ENCODE data around the gene HOXB2. TPM values are rescaled to one million over a fixed set of nuclear protein-coding genes. Genes with fewer than 3 reads are reported as not detected.

Gene HOXB2
- total and polyA plus RNA-seq, 9 of the 15 experiments (the other 6 are each of a cell fraction or from before 2014, with no cell fraction given): 2.1 to 97.7 (median 21.2) TPM

GRCh38 chr17:48519427-48519826 is 25.5 kb downstream of the HOXB2 start:
- peak; percentile 15 for ATAC-seq
- Histone ChIP-seq H3K27ac (ENCODE audit: extremely low read depth, low read depth, low read length) (peak overlapping the region; percentile 51), H3K79me2 (ENCODE audit: control insufficient read depth, insufficient read depth, low read length) (no peaks in the 10 kb centered on the region), H3K27me3 (ENCODE audit: control insufficient read depth in 2 of 2, insufficient read depth in 2 of 2, low read length in 2 of 2) (no peaks in the 10 kb centered on the region), H3K9me3 (replicated peaks; ENCODE audit: control insufficient read depth, insufficient read depth, low read depth, low read length) (no peaks in the 10 kb centered on the region), H3K4me2 (ENCODE audit: insufficient read depth, low read length) (peak overlapping the region; percentile 51; the same call in 1 of the 2 replicates), H3K4me1 (replicated peaks in 1 of 2; ENCODE audit: control insufficient read depth in 2 of 2, insufficient read depth in 2 of 2, low read length in 2 of 2) (peaks cover 5 to 36% of the 10 kb centered on the region in 2 experiments), H3K4me3 (no peak overlapping the region), H3K9me1 (ENCODE audit: control insufficient read depth, insufficient read depth, low read length) (no peaks in the 10 kb centered on the region), H3K9ac (ENCODE audit: insufficient read depth in 1 of 2, low read depth in 2 of 2, low read length in 2 of 2) (peak overlapping the region; percentile 15 to 24; a peak in 2 of 4 replicates), H2AFZ (ENCODE audit: low read depth, low read length) (peak overlapping the region; percentile 51), H4K20me1 (replicated peaks; ENCODE audit: control insufficient read depth, insufficient read depth, low read length) (no peaks in the 10 kb centered on the region), H3K36me3 (ENCODE audit: control insufficient read depth, insufficient read depth, low read length) (no peaks in the 10 kb centered on the region)
- 15% methylated on average over 5 of the region's 5 CpGs for WGBS (ENCODE audit: insufficient coverage, low coverage, missing lambda C conversion rate)
- intact Hi-C loops (cut with micrococcal nuclease): no loop called here
- CTCF ChIA-PET (ENCODE audit: low intra/inter-chr PET ratio): no interaction called here
- in situ Hi-C loops (cut with MboI): no loop called here
- peak; percentile 79 for FAIRE-seq
- POLR2A ChIA-PET: interaction anchor here (0.7 to 1.2 kb wide), 3 partner anchors 22 to 172 kb away, joined by 3 to 4 read pairs (median 4); partner anchors contain the start of gene HOXB9
- peak in 3 of 4 experiments; percentile 32 to 82 (median 60) for DNase-seq (ENCODE audit: extremely low read depth in 1 of 4, low spot score in 3 of 4)
- BruUV-seq (replicated peaks): no TSS peak
- TF ChIP-seq SPI1 (IDR thresholded peaks at IDR 0.05; ENCODE audit: borderline replicate concordance, low read depth, low read length) (peak; percentile 61; the same call in 1 of the 2 replicates), MYBL2 (IDR thresholded peaks at IDR 0.05; ENCODE audit: low read depth) (no peak), MYBL2 (CRISPR knock-in tag; IDR thresholded peaks at IDR 0.05; ENCODE audit: borderline replicate concordance) (no peak), AFF1 (IDR thresholded peaks at IDR 0.05; ENCODE audit: low read depth in 1 of 2, partially characterized antibody in 2 of 2) (no peak), BMI1 (IDR thresholded peaks at IDR 0.05; ENCODE audit: low read length) (no peak), NR2C2 (CRISPR knock-in tag; IDR thresholded peaks at IDR 0.05) (no peak), NR2C2 (tag; IDR thresholded peaks at IDR 0.05) (no peak), HSF4 (CRISPR knock-in tag; IDR thresholded peaks at IDR 0.05; ENCODE audit: borderline replicate concordance) (no peak), DPF2 (IDR thresholded peaks at IDR 0.05) (peak; percentile 52; the same call in 1 of the 2 replicates), GATAD2A (IDR thresholded peaks at IDR 0.05) (0 out of 2 replicates have a peak, but pooled peaks have one; percentile 36), FOXJ3 (CRISPR knock-in tag; IDR thresholded peaks at IDR 0.05) (no peak), ZNF175 (CRISPR knock-in tag; IDR thresholded peaks at IDR 0.05; ENCODE audit: low read depth) (no peak), ZKSCAN3 (CRISPR knock-in tag; IDR thresholded peaks at IDR 0.05) (no peak), SIN3A (IDR thresholded peaks at IDR 0.05; ENCODE audit: borderline replicate concordance in 2 of 2, control insufficient read depth in 1 of 2, low read depth in 2 of 2, low read length in 2 of 2) (no peak), ARID1B (IDR thresholded peaks at IDR 0.05) (peak; percentile 78)
- TF ChIP-seq, protein P1, sequence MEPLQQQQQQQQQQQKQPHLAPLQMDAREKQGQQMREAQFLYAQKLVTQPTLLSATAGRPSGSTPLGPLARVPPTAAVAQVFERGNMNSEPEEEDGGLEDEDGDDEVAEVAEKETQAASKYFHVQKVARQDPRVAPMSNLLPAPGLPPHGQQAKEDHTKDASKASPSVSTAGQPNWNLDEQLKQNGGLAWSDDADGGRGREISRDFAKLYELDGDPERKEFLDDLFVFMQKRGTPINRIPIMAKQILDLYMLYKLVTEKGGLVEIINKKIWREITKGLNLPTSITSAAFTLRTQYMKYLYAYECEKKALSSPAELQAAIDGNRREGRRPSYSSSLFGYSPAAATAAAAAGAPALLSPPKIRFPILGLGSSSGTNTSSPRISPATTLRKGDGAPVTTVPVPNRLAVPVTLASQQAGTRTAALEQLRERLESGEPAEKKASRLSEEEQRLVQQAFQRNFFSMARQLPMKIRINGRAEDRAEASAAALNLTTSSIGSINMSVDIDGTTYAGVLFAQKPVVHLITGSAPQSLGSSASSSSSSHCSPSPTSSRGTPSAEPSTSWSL (CRISPR knock-in tag; IDR thresholded peaks at IDR 0.05; ENCODE audit: borderline replicate concordance): no peak
